ENCODE data around the gene BRPF3. TPM values are rescaled to one million over a fixed set of nuclear protein-coding genes. Genes with fewer than 3 reads are reported as not detected.
A peak's percentile ranks its signal among the peaks of the same experiment; 100 is the strongest.

Gene BRPF3
- total RNA-seq, 2 experiments from 2014 or later = 15.3 to 15.9 TPM

- peaks cover 16% of the 10 kb centered on the region for H3K9me3 Mint-ChIP-seq
- intact Hi-C loops (cut with micrococcal nuclease) = no loop called here
- CTCF ChIA-PET = no interaction called here
- no peak overlapping the region for H3K4me3 Mint-ChIP-seq
- no peak overlapping the region for H3K27ac Mint-ChIP-seq
- H3K4me1 Mint-ChIP-seq (ENCODE audit: low read depth) = peaks cover 11% of the 10 kb centered on the region
- no peak for DNase-seq
- H3K27me3 Mint-ChIP-seq (ENCODE audit: low read depth) = no peaks in the 10 kb centered on the region
- peaks cover 25% of the 10 kb centered on the region for H3K36me3 Mint-ChIP-seq (ENCODE audit: low read depth)
Observed at GRCh38 chr6:36178544-36178943, 18.0 kb upstream of the BRPF3 start.

GRCh38 chr6:36180126-36180525, 16.4 kb upstream of the BRPF3 start:
- H3K36me3 Mint-ChIP-seq (ENCODE audit: low read depth) = peaks cover 25% of the 10 kb centered on the region
- CTCF ChIA-PET = no interaction called here
- H3K27me3 Mint-ChIP-seq (ENCODE audit: low read depth) = no peaks in the 10 kb centered on the region
- H3K27ac Mint-ChIP-seq = no peak overlapping the region
- no peak for DNase-seq
- intact Hi-C loops (cut with micrococcal nuclease) = no loop called here
- peaks cover 11% of the 10 kb centered on the region for H3K4me1 Mint-ChIP-seq (ENCODE audit: low read depth)
- H3K4me3 Mint-ChIP-seq = no peak overlapping the region
- H3K9me3 Mint-ChIP-seq = peaks cover 16% of the 10 kb centered on the region

- Mint-ChIP-seq H3K9me3 (peaks cover 1% of the 10 kb centered on the region), H3K36me3 (ENCODE audit: low read depth) (peaks cover 3% of the 10 kb centered on the region), H3K27ac (no peak overlapping the region), H3K4me1 (ENCODE audit: low read depth) (no peaks in the 10 kb centered on the region), H3K4me3 (no peak overlapping the region), H3K27me3 (ENCODE audit: low read depth) (no peaks in the 10 kb centered on the region)
- intact Hi-C loops (cut with micrococcal nuclease) = no loop called here
- CTCF ChIA-PET = no interaction called here
- no peak for DNase-seq
Observed at GRCh38 chr6:36184311-36184710, 12.2 kb upstream of the BRPF3 start.

GRCh38 chr6:36186199-36186598, 10.3 kb upstream of the BRPF3 start:
- no peak for DNase-seq
- Mint-ChIP-seq H3K4me1 (ENCODE audit: low read depth) (no peaks in the 10 kb centered on the region), H3K27ac (no peak overlapping the region), H3K9me3 (peaks cover 1% of the 10 kb centered on the region), H3K4me3 (no peak overlapping the region), H3K27me3 (ENCODE audit: low read depth) (no peaks in the 10 kb centered on the region), H3K36me3 (ENCODE audit: low read depth) (no peaks in the 10 kb centered on the region)
- intact Hi-C loops (cut with micrococcal nuclease) = no loop called here
- CTCF ChIA-PET = no interaction called here

GRCh38 chr6:36187446-36187845, 9.1 kb upstream of the BRPF3 start:
- Mint-ChIP-seq H3K27me3 (ENCODE audit: low read depth) (no peaks in the 10 kb centered on the region), H3K27ac (no peak overlapping the region), H3K4me3 (no peak overlapping the region), H3K4me1 (ENCODE audit: low read depth) (no peaks in the 10 kb centered on the region), H3K9me3 (peaks cover 1% of the 10 kb centered on the region), H3K36me3 (ENCODE audit: low read depth) (no peaks in the 10 kb centered on the region)
- intact Hi-C loops (cut with micrococcal nuclease) = no loop called here
- CTCF ChIA-PET = no interaction called here
- no peak for DNase-seq

GRCh38 chr6:36195471-36196112, 952 bp upstream of the BRPF3 start:
- no peaks in the 10 kb centered on the region for H3K27me3 Mint-ChIP-seq (ENCODE audit: low read depth)
- intact Hi-C loops (cut with micrococcal nuclease) = loop anchor here (1.0 to 5.0 kb wide), 5 partner anchors 64 to 162 kb away; no protein-coding TSS in a partner anchor
- H3K9me3 Mint-ChIP-seq = peaks cover 1% of the 10 kb centered on the region

GRCh38 chr6:36196880-36197548, 470 bp downstream of the BRPF3 start:
- peak overlapping the region; percentile 93 for H3K27ac Mint-ChIP-seq
- CTCF ChIA-PET = interaction anchor here (1.0 kb wide), 1 partner anchor 76 kb away, joined by 4 read pairs; no protein-coding TSS in a partner anchor
- H3K9me3 Mint-ChIP-seq = peaks cover 1% of the 10 kb centered on the region
- peaks cover 43% of the 10 kb centered on the region for H3K4me1 Mint-ChIP-seq (ENCODE audit: low read depth)
- DNase-seq = peak; percentile 100
- H3K4me3 Mint-ChIP-seq = peak overlapping the region; percentile 89
- intact Hi-C loops (cut with micrococcal nuclease) = loop anchor here (1.0 to 5.0 kb wide), 6 partner anchors 66 to 170 kb away; partner anchors contain the start of gene MAPK14
- H3K36me3 Mint-ChIP-seq (ENCODE audit: low read depth) = peaks cover 15% of the 10 kb centered on the region
- no peaks in the 10 kb centered on the region for H3K27me3 Mint-ChIP-seq (ENCODE audit: low read depth)

More at GRCh38 chr6:36195471-36196112, 952 bp upstream of the BRPF3 start:
- Mint-ChIP-seq H3K4me3 (peak overlapping the region; percentile 71), H3K36me3 (ENCODE audit: low read depth) (peaks cover 3% of the 10 kb centered on the region), H3K27ac (peak overlapping the region; percentile 67), H3K4me1 (ENCODE audit: low read depth) (peaks cover 30% of the 10 kb centered on the region)
- CTCF ChIA-PET = interaction anchor here (0.6 to 2.0 kb wide), 14 partner anchors 11 to 168 kb away, joined by 3 to 12 read pairs (median 4); partner anchors contain the start of gene MAPK14
- DNase-seq = no peak

GRCh38 chr6:36197739-36198221, 1.2 kb downstream of the BRPF3 start:
- Mint-ChIP-seq H3K27ac (peak overlapping the region; percentile 93), H3K4me1 (ENCODE audit: low read depth) (peaks cover 49% of the 10 kb centered on the region), H3K4me3 (peak overlapping the region; percentile 89), H3K9me3 (peaks cover 1% of the 10 kb centered on the region), H3K36me3 (ENCODE audit: low read depth) (peaks cover 19% of the 10 kb centered on the region), H3K27me3 (ENCODE audit: low read depth) (no peaks in the 10 kb centered on the region)
- CTCF ChIA-PET = interaction anchor here (0.7 to 1.3 kb wide), 4 partner anchors 58 to 153 kb away, joined by 3 to 4 read pairs (median 3); no protein-coding TSS in a partner anchor
- peak; percentile 18 for DNase-seq
- intact Hi-C loops (cut with micrococcal nuclease) = loop anchor here (1.0 to 5.0 kb wide), 3 partner anchors 105 to 170 kb away; partner anchors contain the start of gene MAPK14

GRCh38 chr6:36198986-36199385, 2.4 kb downstream of the BRPF3 start:
- no peak overlapping the region for H3K4me3 Mint-ChIP-seq
- peaks cover 1% of the 10 kb centered on the region for H3K9me3 Mint-ChIP-seq
- H3K27me3 Mint-ChIP-seq (ENCODE audit: low read depth) = no peaks in the 10 kb centered on the region
- no peak for DNase-seq
- H3K4me1 Mint-ChIP-seq (ENCODE audit: low read depth) = peaks cover 61% of the 10 kb centered on the region
- CTCF ChIA-PET = interaction anchor here (1.3 kb wide), 1 partner anchor 104 kb away, joined by 3 read pairs; no protein-coding TSS in a partner anchor
- H3K27ac Mint-ChIP-seq = no peak overlapping the region
- intact Hi-C loops (cut with micrococcal nuclease) = loop anchor here (5.0 kb wide), 2 partner anchors 103 to 158 kb away; no protein-coding TSS in a partner anchor
- H3K36me3 Mint-ChIP-seq (ENCODE audit: low read depth) = peaks cover 25% of the 10 kb centered on the region

GRCh38 chr6:36200154-36200891, 3.8 kb downstream of the BRPF3 start:
- Mint-ChIP-seq H3K4me3 (no peak overlapping the region), H3K4me1 (ENCODE audit: low read depth) (peaks cover 66% of the 10 kb centered on the region), H3K36me3 (ENCODE audit: low read depth) (peaks cover 30% of the 10 kb centered on the region), H3K27me3 (ENCODE audit: low read depth) (no peaks in the 10 kb centered on the region), H3K27ac (no peak overlapping the region), H3K9me3 (peaks cover 1% of the 10 kb centered on the region)
- CTCF ChIA-PET = no interaction called here
- intact Hi-C loops (cut with micrococcal nuclease) = no loop called here
- no peak for DNase-seq

GRCh38 chr6:36200998-36201596, 4.6 kb downstream of the BRPF3 start:
- H3K4me3 Mint-ChIP-seq = no peak overlapping the region
- H3K36me3 Mint-ChIP-seq (ENCODE audit: low read depth) = peaks cover 33% of the 10 kb centered on the region
- H3K4me1 Mint-ChIP-seq (ENCODE audit: low read depth) = peaks cover 64% of the 10 kb centered on the region
- CTCF ChIA-PET = interaction anchor here (0.6 kb wide), 1 partner anchor 86 kb away, joined by 3 read pairs; no protein-coding TSS in a partner anchor
- intact Hi-C loops (cut with micrococcal nuclease) = no loop called here
- no peak for DNase-seq
- no peaks in the 10 kb centered on the region for H3K27me3 Mint-ChIP-seq (ENCODE audit: low read depth)
- H3K9me3 Mint-ChIP-seq = peaks cover 1% of the 10 kb centered on the region
- H3K27ac Mint-ChIP-seq = no peak overlapping the region
